Natural killer cell (primary cell): Measurements from ENCODE around the gene ZC3H6. TPM values are rescaled to one million over a fixed set of nuclear protein-coding genes. Genes with fewer than 3 reads are reported as not detected.

Experiments used
- ATAC-seq, 3 donors: fragments of 150-1000 bp in 2 of 3; fragments of 200-7000 bp in 1 of 3; cut with Tn5 transposase; 1 replicate in 1 of 3; 2 replicates in 2 of 3; pipeline ENCODE4 v1.10.0; 2021; ENCODE audit warnings: mild to moderate bottlenecking in 2 of 3, moderate library complexity in 2 of 3
- DNase-seq, 2 donors: peaks; one replicate each; pipeline versions ENCODE4 v3.0.0 to v3.0.0-alpha.2; 2013 to 2021; ENCODE audit warnings: mixed read lengths in 1 of 2
- H3K27ac ChIP-seq: one replicate; pipeline ENCODE4 v1.5.1; 2013; ENCODE audit warnings: mild to moderate bottlenecking, low read length
- H3K27me3 ChIP-seq: one replicate; pipeline ENCODE4 v1.6.1; 2013; ENCODE audit warnings: low read length; ENCODE audit not compliant: control insufficient read depth, insufficient read depth
- H3K36me3 ChIP-seq: one replicate; pipeline ENCODE4 v1.6.1; 2013; ENCODE audit warnings: low read length; ENCODE audit not compliant: control insufficient read depth, insufficient read depth
- H3K4me1 ChIP-seq: one replicate; pipeline ENCODE4 v1.6.1; 2013; ENCODE audit warnings: low read length; ENCODE audit not compliant: control insufficient read depth, insufficient read depth
- H3K4me3 ChIP-seq: one replicate; pipeline ENCODE4 v1.5.1; 2013; ENCODE audit warnings: low read length
- H3K9me3 ChIP-seq: one replicate; pipeline ENCODE4 v1.6.1; 2013; ENCODE audit warnings: low read length; ENCODE audit not compliant: control insufficient read depth, insufficient read depth
- H3K27ac Mint-ChIP-seq, 2 donors: one replicate each; pipeline ENCODE4 v1.8.0; 2022; ENCODE audit warnings: mild to moderate bottlenecking in 2 of 2, mixed read lengths in 2 of 2, moderate library complexity in 1 of 2
- H3K27me3 Mint-ChIP-seq, 2 donors: one replicate each; pipeline ENCODE4 v1.8.0; 2022; ENCODE audit warnings: low read depth in 2 of 2, mixed read lengths in 2 of 2
- H3K36me3 Mint-ChIP-seq: one replicate; pipeline ENCODE4 v1.8.0; 2022; ENCODE audit warnings: mixed read lengths
- H3K4me1 Mint-ChIP-seq, 2 donors: one replicate each; pipeline ENCODE4 v1.8.0; 2022; ENCODE audit warnings: mixed read lengths in 2 of 2
- H3K4me3 Mint-ChIP-seq: one replicate; pipeline ENCODE4 v1.8.0; 2022; ENCODE audit warnings: mild to moderate bottlenecking, moderate library complexity, mixed read lengths
- H3K9me3 Mint-ChIP-seq, 2 donors: one replicate each; pipeline ENCODE4 v1.8.0; 2022; ENCODE audit warnings: mixed read lengths in 2 of 2
- WGBS: methylation state at CpG from one replicate; pipeline ENCODE4 v1.1.7; 2013; ENCODE audit warnings: missing lambda C conversion rate; ENCODE audit not compliant: insufficient coverage; 5-methylcytosine and 5-hydroxymethylcytosine counted together
- intact Hi-C: fragments of 100-400 bp; cut with micrococcal nuclease; formaldehyde crosslinking; loops from one replicate; pipeline ENCODE4 v1.14.2; 2022
- total RNA-seq, 4 donors: library from RNA; stranded (reverse); fragments of 120-200 nt in 1 of 4; gene quantifications; one replicate each; pipeline versions ENCODE4 v1.2.3 to v1.2.4, GENCODE V29; 2013 to 2022
- TF ChIP-seq, protein P1 (sequence below): fragments of 200-600 bp; IDR thresholded peaks from one replicate; pipeline ENCODE4 v1.8.0; 2022; ENCODE audit warnings: antibody characterized with exemption

ZC3H6 gene
- total RNA-seq, 3 donors from 2014 or later (not counting 1 experiment from before 2014, with no cell fraction given), result 13.1 to 17.3 (median 15.3) TPM

DNA sequence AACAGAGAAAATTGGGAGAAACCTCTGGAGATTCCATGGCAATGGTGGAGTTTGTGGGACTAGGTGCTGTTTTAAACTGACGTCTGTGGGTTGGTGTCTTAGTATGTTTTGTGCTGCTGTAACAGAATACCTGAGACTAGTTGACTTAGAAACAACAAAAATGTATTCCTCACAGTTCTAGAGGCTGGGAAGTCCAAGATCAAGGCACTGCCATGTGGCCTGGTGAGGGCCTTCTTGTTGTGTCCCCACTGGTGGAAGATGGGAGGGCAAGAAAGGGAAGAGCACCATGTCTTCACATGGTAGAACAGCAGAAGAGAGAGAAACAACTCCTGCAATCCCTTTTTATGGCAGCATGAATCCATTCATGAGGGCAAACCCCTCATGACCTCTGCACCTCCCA, 6.8 kb upstream of the ZC3H6 start:
- Histone ChIP-seq H3K27me3 (no peaks in the 10 kb centered on the region), H3K27ac (no peak overlapping the region), H3K4me1 (no peaks in the 10 kb centered on the region), H3K9me3 (no peaks in the 10 kb centered on the region), H3K4me3 (no peak overlapping the region), H3K36me3 (no peaks in the 10 kb centered on the region)
- DNase-seq, result no peak
- no peaks in the 10 kb centered on the region for H3K4me1 Mint-ChIP-seq
- H3K9me3 Mint-ChIP-seq, result no peaks in the 10 kb centered on the region
- TF ChIP-seq, protein P1, sequence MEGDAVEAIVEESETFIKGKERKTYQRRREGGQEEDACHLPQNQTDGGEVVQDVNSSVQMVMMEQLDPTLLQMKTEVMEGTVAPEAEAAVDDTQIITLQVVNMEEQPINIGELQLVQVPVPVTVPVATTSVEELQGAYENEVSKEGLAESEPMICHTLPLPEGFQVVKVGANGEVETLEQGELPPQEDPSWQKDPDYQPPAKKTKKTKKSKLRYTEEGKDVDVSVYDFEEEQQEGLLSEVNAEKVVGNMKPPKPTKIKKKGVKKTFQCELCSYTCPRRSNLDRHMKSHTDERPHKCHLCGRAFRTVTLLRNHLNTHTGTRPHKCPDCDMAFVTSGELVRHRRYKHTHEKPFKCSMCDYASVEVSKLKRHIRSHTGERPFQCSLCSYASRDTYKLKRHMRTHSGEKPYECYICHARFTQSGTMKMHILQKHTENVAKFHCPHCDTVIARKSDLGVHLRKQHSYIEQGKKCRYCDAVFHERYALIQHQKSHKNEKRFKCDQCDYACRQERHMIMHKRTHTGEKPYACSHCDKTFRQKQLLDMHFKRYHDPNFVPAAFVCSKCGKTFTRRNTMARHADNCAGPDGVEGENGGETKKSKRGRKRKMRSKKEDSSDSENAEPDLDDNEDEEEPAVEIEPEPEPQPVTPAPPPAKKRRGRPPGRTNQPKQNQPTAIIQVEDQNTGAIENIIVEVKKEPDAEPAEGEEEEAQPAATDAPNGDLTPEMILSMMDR, result no peak
- 86% methylated on average over 1 of the region's 1 CpG for WGBS
- H3K4me3 Mint-ChIP-seq, result no peak overlapping the region
- no peak overlapping the region for H3K27ac Mint-ChIP-seq
- peaks cover 8 to 21% of the 10 kb centered on the region in 2 donors for H3K27me3 Mint-ChIP-seq
- H3K36me3 Mint-ChIP-seq, result no peaks in the 10 kb centered on the region
- no peak for ATAC-seq
- intact Hi-C loops, result no loop called here

DNA sequence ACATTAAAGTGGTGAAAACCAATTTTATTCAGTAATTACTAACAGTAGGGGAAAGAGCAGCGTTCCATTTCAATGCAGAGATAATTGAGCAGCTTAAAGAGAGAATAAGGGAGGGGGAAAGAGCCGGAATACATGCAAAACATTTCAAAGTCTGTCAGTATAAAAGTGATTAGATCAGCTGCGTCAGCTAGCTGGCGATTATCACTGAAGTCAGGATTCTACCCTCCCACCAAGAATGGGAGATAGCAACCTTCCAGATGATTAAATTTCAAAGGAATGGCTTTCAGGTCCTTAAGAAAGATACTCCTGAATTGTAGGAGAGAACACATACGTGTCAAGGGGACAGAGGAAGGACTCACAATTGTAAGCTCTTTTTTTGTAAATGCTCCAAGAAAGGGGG, 2.7 kb upstream of the ZC3H6 start:
- Mint-ChIP-seq H3K9me3 (no peaks in the 10 kb centered on the region), H3K27me3 (no peaks in the 10 kb centered on the region), H3K36me3 (no peaks in the 10 kb centered on the region), H3K4me3 (peak overlapping the region; percentile 51), H3K27ac (peak overlapping the region in 1 of 2 donors; percentile 21), H3K4me1 (no peaks in the 10 kb centered on the region)
- H3K27me3 ChIP-seq, result no peaks in the 10 kb centered on the region
- no peaks in the 10 kb centered on the region for H3K4me1 ChIP-seq
- DNase-seq, result no peak
- WGBS, result 98% methylated on average over 3 of the region's 5 CpGs
- intact Hi-C loops, result no loop called here
- no peaks in the 10 kb centered on the region for H3K9me3 ChIP-seq
- TF ChIP-seq, protein P1, result no peak
- H3K27ac ChIP-seq, result no peak overlapping the region
- H3K36me3 ChIP-seq, result no peaks in the 10 kb centered on the region
- ATAC-seq, result no peak
- H3K4me3 ChIP-seq, result no peak overlapping the region

DNA sequence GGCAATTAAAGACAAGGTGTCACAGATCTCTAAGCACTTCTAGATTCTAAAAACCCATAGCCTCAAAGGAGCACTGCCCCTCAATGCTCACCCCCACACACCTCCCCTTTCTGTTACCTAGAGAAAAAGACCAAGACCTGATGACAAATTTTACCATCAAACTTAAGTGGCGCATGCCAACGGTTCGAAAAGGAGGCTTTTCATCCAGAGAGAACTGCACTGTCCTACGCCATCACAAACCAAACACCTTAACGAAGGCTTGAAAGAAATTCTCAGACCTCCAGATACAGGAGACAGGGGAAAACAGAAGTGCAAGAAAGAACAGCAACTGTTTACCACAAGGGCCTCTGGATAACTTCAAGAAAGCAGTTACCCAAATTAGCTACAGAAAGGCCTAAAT, 2.0 kb upstream of the ZC3H6 start:
- Histone ChIP-seq H3K4me1 (no peaks in the 10 kb centered on the region), H3K27ac (no peak overlapping the region), H3K27me3 (no peaks in the 10 kb centered on the region), H3K9me3 (no peaks in the 10 kb centered on the region), H3K36me3 (no peaks in the 10 kb centered on the region), H3K4me3 (no peak overlapping the region)
- H3K36me3 Mint-ChIP-seq, result no peaks in the 10 kb centered on the region
- TF ChIP-seq, protein P1, result no peak
- DNase-seq, result no peak
- no peaks in the 10 kb centered on the region for H3K27me3 Mint-ChIP-seq
- H3K27ac Mint-ChIP-seq, result peak overlapping the region; percentile 21 to 36
- intact Hi-C loops, result no loop called here
- peak overlapping the region; percentile 66 for H3K4me3 Mint-ChIP-seq
- ATAC-seq, result no peak
- H3K4me1 Mint-ChIP-seq, result no peaks in the 10 kb centered on the region
- whole genome bisulfite sequencing, result 83% methylated on average over 5 of the region's 5 CpGs
- H3K9me3 Mint-ChIP-seq, result no peaks in the 10 kb centered on the region
